Activated CD8-positive, alpha-beta memory T cell treated with anti-CD3 and anti-CD28 coated beads, Interleukin-2, amount 50 U/mL, for 4 hours (primary cell): ENCODE results near the gene SEC14L5.

Experiments
- DNase-seq: peaks from one replicate; pipeline ENCODE4 v3.0.0-alpha.2; 2020

SEC14L5 gene

DNA sequence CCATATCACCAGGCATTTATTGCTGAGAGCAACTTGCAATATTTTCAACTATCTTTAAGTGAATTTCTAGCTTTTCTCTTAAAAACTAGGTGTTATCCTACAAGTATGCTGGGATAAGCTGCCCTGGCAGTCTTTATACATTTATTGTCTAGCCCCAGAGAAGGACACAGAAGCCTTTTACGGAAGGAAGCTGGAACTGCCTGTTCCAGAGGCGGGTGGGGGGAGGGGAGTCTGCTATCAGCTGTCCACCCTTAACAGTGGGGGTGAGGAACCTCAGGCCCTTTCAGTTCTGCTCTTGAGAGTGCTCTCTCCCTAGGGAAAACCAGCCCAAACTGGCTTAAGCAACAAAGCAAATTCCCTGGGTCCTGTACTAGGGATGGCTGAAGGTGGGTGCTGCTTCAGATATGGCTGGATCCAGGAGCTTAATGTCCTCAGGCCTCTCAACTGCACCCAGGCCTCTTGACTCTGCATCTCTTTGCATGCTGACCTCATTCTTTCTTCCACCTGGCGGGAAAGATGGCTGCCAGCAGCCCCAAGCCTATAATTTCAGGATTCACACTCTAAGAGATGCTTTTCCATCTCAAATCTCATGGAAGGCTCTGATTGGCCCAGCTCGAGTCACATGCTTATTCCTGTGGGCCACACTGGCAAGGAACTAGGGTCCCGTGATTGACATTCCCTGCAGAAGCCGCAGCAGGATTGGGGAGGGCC is 59.0 kb downstream of the SEC14L5 start:
- DNase-seq = no peak

GRCh38 chr16:5017678-5017969 is 59.5 kb downstream of the SEC14L5 start:
- no peak for DNase-seq

DNA sequence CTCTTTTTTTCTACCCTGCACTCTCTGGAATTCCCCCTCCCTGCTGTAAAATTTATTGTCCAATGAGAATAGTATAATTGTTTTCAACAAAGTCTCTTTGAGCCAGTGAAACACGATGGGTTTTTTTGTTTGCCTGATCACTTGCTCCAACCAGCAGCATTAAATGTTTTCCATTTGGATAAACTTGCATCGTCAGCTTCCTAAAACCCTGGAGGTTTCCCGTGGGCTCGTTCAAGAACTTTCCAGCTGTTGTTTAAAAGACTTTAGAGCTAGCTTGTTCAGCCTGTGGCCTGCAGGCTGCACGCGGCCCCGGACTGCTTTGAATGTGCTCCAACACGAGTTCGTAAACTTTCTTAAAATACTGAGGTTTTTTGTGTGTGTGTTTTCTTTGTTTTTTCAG is 60.7 kb downstream of the SEC14L5 start:
- no peak for DNase-seq

DNA sequence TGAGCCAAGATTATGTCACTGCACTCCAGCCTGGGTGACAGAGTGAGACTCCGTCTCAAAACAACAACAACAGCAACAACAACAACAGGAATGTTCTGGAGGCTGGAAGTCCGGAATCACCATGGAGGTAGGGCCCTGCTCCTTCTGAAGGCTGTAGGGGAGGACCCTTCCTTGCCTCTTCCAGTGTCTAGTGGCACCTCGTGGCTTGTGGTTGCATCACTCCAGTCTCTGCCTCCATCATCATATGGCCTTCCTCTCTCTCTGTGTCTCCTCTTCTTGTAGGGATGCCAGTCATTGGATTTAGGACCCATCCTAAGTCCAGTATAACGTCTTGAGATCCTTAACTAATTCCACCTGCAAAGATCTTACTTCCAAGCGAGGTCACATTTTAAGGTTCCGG is 61.6 kb downstream of the SEC14L5 start:
- DNase-seq = no peak

DNA sequence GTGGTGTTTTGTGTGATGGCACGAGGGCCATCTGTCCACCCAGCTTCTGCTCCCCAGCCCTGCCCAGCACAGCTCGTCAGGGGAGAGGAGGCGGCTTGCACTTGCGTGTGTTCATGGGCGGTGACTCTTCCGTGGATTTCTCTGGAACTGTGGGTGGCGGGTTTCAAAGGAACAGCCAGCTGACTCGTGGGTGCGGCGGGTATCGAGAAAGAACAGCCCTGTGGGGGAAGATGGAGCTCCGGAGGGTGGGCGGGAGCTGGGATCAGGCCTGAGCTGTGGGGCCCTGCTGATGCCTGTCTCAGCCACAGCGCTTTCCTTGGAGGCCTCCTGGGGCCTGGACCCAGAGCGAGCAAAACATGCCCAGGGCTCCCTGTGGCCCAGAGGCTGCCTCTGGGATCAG is 62.4 kb downstream of the SEC14L5 start:
- DNase-seq = no peak

GRCh38 chr16:5022521-5022920 is 64.4 kb downstream of the SEC14L5 start:
- DNase-seq = no peak

- no peak for DNase-seq
These were observed 66.5 kb downstream of the SEC14L5 start for GRCh38 chr16:5024632-5025031.

DNA sequence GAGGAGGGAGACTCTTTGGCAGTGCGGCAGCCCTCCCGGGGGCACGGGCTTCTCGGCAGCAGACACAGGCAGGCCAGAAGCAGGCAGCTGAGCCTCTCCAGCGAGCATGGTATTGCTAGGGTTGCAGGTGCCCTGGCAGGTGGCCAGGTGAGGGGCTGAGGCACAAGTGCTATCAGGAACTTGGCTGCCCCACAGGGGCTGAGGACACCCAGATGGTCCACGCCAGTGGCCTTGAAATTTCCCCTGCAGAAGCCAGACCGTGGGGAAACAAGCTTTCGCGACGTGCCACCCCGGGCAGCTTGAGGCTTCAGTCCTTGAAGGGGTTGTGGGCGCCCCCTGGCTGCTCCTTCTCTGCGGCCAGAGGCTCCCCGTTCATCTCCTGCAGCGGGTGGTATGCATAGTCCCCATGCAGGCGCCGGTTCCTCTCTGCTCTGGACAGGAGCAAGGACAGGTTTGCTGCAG is 67.1 kb downstream of the SEC14L5 start:
- DNase-seq = no peak

DNA sequence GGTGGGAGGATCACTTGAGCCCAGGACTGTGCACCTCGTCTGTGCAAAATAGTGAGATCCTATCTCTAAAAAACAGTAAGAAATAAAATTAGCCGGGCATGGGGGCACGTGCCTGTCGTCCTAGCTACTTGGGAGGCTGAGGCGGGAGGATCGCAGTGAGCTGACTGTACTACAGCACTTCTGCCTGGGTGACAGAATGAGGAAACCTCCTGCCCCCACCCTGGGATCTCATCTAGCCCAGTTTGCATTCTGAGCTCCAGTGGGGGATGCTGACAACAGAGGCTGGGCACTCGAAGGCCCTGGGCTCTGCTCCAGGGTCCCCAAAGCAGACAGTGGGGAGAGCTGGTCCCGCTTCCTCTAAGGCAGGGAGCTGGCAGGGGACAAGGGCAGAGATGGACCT is 68.5 kb downstream of the SEC14L5 start:
- DNase-seq = no peak

- no peak for DNase-seq
These were observed 69.0 kb downstream of the SEC14L5 start for GRCh38 chr16:5027086-5027485.

GRCh38 chr16:5027575-5028235 is 69.6 kb downstream of the SEC14L5 start:
- no peak for DNase-seq

DNA sequence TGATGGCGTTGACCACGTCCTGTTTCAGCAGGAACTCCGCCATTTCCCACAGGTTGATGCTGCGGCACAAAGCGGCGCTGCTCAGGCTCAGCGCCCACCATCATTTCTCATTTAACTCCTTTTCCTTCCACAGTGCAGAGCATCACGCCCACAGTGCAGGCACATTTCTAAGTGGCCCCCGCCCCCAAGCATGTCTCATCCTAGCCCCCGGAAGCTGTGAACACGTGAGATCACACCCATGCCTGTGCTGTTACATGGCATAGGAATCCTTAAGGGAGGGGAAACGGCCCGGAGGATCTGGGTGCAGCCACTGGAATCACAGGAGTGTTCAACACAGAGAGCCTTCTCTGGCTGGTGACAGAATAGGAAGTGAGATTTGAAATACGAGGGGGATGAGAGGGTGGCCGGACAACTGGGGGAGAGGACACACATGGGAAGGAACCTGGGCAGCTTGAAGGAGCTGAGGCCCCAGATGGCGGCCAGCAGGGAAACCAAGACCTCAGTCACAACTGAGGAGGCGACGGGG is 70.9 kb downstream of the SEC14L5 start:
- no peak for DNase-seq

DNA sequence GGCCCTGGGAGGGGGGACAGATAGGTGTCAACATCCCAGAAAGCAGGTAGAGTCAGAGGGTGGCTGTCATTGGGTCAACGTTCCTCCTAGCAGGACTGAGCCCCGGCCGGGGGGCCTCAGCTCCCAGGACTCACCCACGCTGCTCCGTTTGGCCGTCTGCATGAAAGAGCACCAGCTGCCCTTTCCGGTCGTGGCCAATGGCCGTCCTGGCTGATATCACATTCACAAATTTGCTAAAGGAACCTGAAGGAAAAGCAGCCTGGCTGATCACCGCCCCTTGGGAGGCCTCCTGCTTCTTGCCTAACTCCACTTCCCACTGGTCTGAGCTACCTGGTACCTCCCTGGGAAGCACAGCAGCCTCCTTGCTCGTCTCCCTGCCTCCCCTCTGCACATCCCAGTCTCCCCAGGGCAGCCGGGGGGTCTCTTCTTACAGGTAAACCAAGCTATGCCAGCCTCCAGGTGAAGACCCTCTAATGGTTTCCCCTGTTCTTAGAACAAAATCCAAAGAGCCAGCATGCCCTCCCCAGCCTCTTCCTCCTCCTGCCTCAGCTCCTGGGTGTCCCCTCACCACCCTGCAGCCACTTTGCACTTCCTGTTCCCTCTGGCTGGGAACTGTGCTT is 72.2 kb downstream of the SEC14L5 start:
- no peak for DNase-seq

GRCh38 chr16:5031601-5032000 is 73.5 kb downstream of the SEC14L5 start:
- DNase-seq = no peak

- DNase-seq = no peak
These were observed 74.6 kb downstream of the SEC14L5 start for GRCh38 chr16:5032748-5033167.

GRCh38 chr16:5033256-5034166 is 75.4 kb downstream of the SEC14L5 start, which contains the start of gene NAGPA:
Gene NAGPA (minus strand): TSS chr16:5033935. CDS start chr16:5033914, 21 bp downstream.
- peak; percentile 83 for DNase-seq

DNA sequence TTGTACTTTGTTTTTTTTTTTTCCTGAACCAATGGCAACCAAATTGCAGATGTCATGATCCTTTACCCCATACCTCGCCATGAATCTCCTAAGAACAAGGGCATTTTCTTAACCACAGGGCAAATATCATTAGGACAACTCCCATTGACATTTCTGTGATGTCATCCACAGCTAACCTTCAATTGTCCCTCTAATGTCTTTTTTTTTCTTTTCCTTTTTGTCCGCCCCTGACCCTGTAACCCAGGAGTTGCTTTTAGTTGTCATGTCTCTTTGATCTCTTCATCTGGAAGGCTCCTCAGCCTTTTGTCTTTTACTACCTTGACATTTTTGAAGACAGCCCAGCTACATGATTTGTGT is 76.0 kb downstream of the SEC14L5 start:
- DNase-seq = no peak

- no peak for DNase-seq
These were observed 77.7 kb downstream of the SEC14L5 start for GRCh38 chr16:5035909-5036227.

DNA sequence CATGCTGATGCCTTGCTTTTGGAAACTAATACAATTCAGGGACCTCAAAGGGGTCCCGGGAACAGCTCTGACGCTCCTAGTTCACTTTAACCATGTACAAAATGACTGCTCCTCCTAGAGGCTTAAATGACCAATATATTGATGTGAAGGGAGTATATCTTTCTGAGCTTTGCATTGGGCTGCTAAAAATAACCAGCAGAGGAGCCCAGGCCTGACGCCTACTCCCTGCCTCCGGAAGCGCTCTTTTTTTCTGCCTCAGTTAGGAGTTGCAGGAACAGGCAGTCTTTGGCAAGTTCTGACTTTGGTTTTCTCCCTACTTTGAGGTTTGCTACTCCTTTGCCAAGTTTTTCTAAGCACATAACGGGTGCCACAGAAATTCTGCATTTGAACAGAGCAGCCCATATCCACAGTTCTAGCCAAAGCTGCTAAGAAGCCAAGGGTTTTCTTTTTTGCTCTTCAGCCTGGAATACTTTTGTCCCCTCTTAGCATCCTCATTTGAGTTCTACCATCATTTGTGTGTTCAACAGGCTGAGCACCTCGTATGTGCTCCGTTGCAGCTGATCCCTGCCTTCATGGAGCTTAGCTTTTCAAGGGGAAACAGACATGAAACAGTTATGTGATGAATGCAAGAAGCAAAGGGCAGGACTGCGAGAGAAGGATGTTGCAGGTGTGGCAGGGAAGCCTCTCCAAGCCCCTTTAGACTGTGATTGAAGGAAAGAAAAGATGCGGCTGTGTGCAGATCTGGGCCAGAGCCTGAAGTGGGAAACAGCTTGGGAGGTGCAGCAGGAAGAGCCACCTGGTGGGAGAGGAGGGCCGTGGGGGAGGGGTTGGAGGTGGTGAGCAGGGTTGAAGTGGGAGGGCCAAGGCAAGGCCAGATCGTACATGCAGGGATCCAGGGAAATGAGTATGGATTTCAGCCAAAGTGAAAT is 78.4 kb downstream of the SEC14L5 start:
- no peak for DNase-seq

- DNase-seq = no peak
These were observed 82.3 kb downstream of the SEC14L5 start for GRCh38 chr16:5040451-5040850.

GRCh38 chr16:5041600-5042133 is 83.5 kb downstream of the SEC14L5 start:
- no peak for DNase-seq
